HG02852 (cell line): ENCODE data around the gene GRM7.
A peak's percentile ranks its signal among the peaks of the same experiment; 100 is the strongest.

Experiments
- ATAC-seq: cut with Tn5 transposase; IDR thresholded peaks from one replicate; pipeline ENCODE4 v1.9.1; 2021; ENCODE audit warnings: mild to moderate bottlenecking, moderate library complexity; ENCODE audit not compliant: unreplicated experiment

Gene GRM7

GRCh38 chr3:7112523-7113056 is 251.7 kb downstream of the GRM7 start:
- no peak for ATAC-seq

- ATAC-seq, result peak; percentile 67
These were observed 283.9 kb downstream of the GRM7 start for GRCh38 chr3:7144697-7145308.

- no peak for ATAC-seq
These were observed 285.6 kb downstream of the GRM7 start for GRCh38 chr3:7146529-7146928.

- ATAC-seq, result no peak
These were observed 297.6 kb downstream of the GRM7 start for GRCh38 chr3:7158516-7158915.

- ATAC-seq, result no peak
These were observed 299.8 kb downstream of the GRM7 start for GRCh38 chr3:7160689-7161088.

- ATAC-seq, result no peak
These were observed 305.5 kb downstream of the GRM7 start for GRCh38 chr3:7166460-7166859.

GRCh38 chr3:7171493-7171892 is 310.6 kb downstream of the GRM7 start:
- ATAC-seq, result no peak

GRCh38 chr3:7172996-7173395 is 312.1 kb downstream of the GRM7 start:
- no peak for ATAC-seq

- no peak for ATAC-seq
These were observed 327.6 kb downstream of the GRM7 start for GRCh38 chr3:7188551-7188950.

- no peak for ATAC-seq
These were observed 329.2 kb downstream of the GRM7 start for GRCh38 chr3:7190095-7190494.

GRCh38 chr3:7193269-7193668 is 332.4 kb downstream of the GRM7 start:
- ATAC-seq, result no peak

GRCh38 chr3:7194071-7194835 is 333.3 kb downstream of the GRM7 start:
- ATAC-seq, result no peak

GRCh38 chr3:7195934-7196333 is 335.0 kb downstream of the GRM7 start:
- ATAC-seq, result no peak

- no peak for ATAC-seq
These were observed 340.9 kb downstream of the GRM7 start for GRCh38 chr3:7201784-7202183.

- no peak for ATAC-seq
These were observed 343.3 kb downstream of the GRM7 start for GRCh38 chr3:7203969-7204847.

- no peak for ATAC-seq
These were observed 343.9 kb downstream of the GRM7 start for GRCh38 chr3:7204848-7205156.

- peak; percentile 34 for ATAC-seq
These were observed 344.6 kb downstream of the GRM7 start for GRCh38 chr3:7205535-7205934.

GRCh38 chr3:7205962-7206361 is 345.0 kb downstream of the GRM7 start:
- peak; percentile 60 for ATAC-seq

- no peak for ATAC-seq
These were observed 346.2 kb downstream of the GRM7 start for GRCh38 chr3:7207125-7207524.

- no peak for ATAC-seq
These were observed 347.0 kb downstream of the GRM7 start for GRCh38 chr3:7207928-7208327.

- ATAC-seq, result no peak
These were observed 348.2 kb downstream of the GRM7 start for GRCh38 chr3:7209098-7209497.

- ATAC-seq, result no peak
These were observed 350.8 kb downstream of the GRM7 start for GRCh38 chr3:7211740-7212139.
